ENCODE measurements around the gene PEX14.

Gene PEX14

GRCh38 chr1:10475510-10475909 lies 760 bp downstream of the PEX14 start:
- no peak for DNase-seq (ENCODE audit: low spot score)
- TF ChIP-seq CTCF (IDR thresholded peaks at IDR 0.05; ENCODE audit: extremely low read depth, insufficient read depth, missing control alignments), result no peak
- in situ Hi-C loops (cut with MboI; ENCODE audit: low pct_unique_long_range_greater_than_20kb, low sequenced_read_pairs, unreplicated experiment), result no loop called here

GRCh38 chr1:10479296-10479695 lies 4.5 kb downstream of the PEX14 start:
- TF ChIP-seq CTCF (IDR thresholded peaks at IDR 0.05; ENCODE audit: extremely low read depth, insufficient read depth, missing control alignments), result no peak
- in situ Hi-C loops (cut with MboI; ENCODE audit: low pct_unique_long_range_greater_than_20kb, low sequenced_read_pairs, unreplicated experiment), result no loop called here
- no peak for DNase-seq (ENCODE audit: low spot score)

GRCh38 chr1:10480614-10481013 lies 5.9 kb downstream of the PEX14 start:
- in situ Hi-C loops (cut with MboI; ENCODE audit: low pct_unique_long_range_greater_than_20kb, low sequenced_read_pairs, unreplicated experiment), result loop anchor here (10.0 kb wide), 1 partner anchor 46 kb away; the partner anchor contains the start of gene CENPS
- DNase-seq (ENCODE audit: low spot score), result no peak
- no peak for TF ChIP-seq CTCF (IDR thresholded peaks at IDR 0.05; ENCODE audit: extremely low read depth, insufficient read depth, missing control alignments)

- DNase-seq (ENCODE audit: low spot score), result no peak
- in situ Hi-C loops (cut with MboI; ENCODE audit: low pct_unique_long_range_greater_than_20kb, low sequenced_read_pairs, unreplicated experiment), result loop anchor here (10.0 kb wide), 1 partner anchor 50 kb away; the partner anchor contains the start of gene CENPS
- no peak for TF ChIP-seq CTCF (IDR thresholded peaks at IDR 0.05; ENCODE audit: extremely low read depth, insufficient read depth, missing control alignments)
Observed at GRCh38 chr1:10484521-10484920, 9.8 kb downstream of the PEX14 start.

GRCh38 chr1:10489291-10490055 lies 14.7 kb downstream of the PEX14 start:
- in situ Hi-C loops (cut with MboI; ENCODE audit: low pct_unique_long_range_greater_than_20kb, low sequenced_read_pairs, unreplicated experiment), result loop anchor here (10.0 kb wide), 1 partner anchor 55 kb away; the partner anchor contains the start of gene CENPS
- DNase-seq (ENCODE audit: low spot score), result no peak
- no peak for TF ChIP-seq CTCF (IDR thresholded peaks at IDR 0.05; ENCODE audit: extremely low read depth, insufficient read depth, missing control alignments)

- no peak for DNase-seq (ENCODE audit: low spot score)
- no peak for TF ChIP-seq CTCF (IDR thresholded peaks at IDR 0.05; ENCODE audit: extremely low read depth, insufficient read depth, missing control alignments)
- in situ Hi-C loops (cut with MboI; ENCODE audit: low pct_unique_long_range_greater_than_20kb, low sequenced_read_pairs, unreplicated experiment), result no loop called here
Observed at GRCh38 chr1:10490286-10490970, 15.7 kb downstream of the PEX14 start.

Measured in GM13977 (cell line).